Liver (tissue), 9 donors: ENCODE data around the gene TOMM70. TPM values are rescaled to one million over a fixed set of nuclear protein-coding genes. Genes with fewer than 3 reads are reported as not detected.

Experiments used
- DNase-seq: peaks from one replicate; pipeline ENCODE4 v3.0.0-alpha.2; 2017; ENCODE audit warnings: low spot score
- H3K27ac ChIP-seq, 2 donors: one replicate each; pipeline ENCODE4 v1.7.0; 2013; ENCODE audit warnings: inconsistent platforms in 2 of 2, low read length in 2 of 2, control low read depth in 1 of 2, low read depth in 1 of 2, mild to moderate bottlenecking in 1 of 2
- H3K27me3 ChIP-seq, 4 donors: one replicate each; pipeline versions ENCODE4 v1.6.1 to v1.7.0; 2013; ENCODE audit warnings: low read length in 3 of 4, inconsistent platforms in 1 of 4, mild to moderate bottlenecking in 1 of 4, moderate library complexity in 1 of 4; ENCODE audit not compliant: control insufficient read depth in 4 of 4, insufficient read depth in 4 of 4
- H3K36me3 ChIP-seq, 4 donors: one replicate each; pipeline versions ENCODE4 v1.6.1 to v1.7.0; 2013; ENCODE audit warnings: low read length in 3 of 4, mild to moderate bottlenecking in 3 of 4, low read depth in 1 of 4, moderate library complexity in 1 of 4; ENCODE audit not compliant: control insufficient read depth in 4 of 4, insufficient read depth in 3 of 4
- H3K4me1 ChIP-seq, 4 donors: one replicate each; pipeline versions ENCODE4 v1.6.1 to v1.7.0; 2013; ENCODE audit warnings: low read length in 3 of 4, mild to moderate bottlenecking in 3 of 4, moderate library complexity in 1 of 4; ENCODE audit not compliant: control insufficient read depth in 4 of 4, insufficient read depth in 4 of 4
- H3K4me3 ChIP-seq, 3 donors: one replicate each; pipeline versions ENCODE4 v1.6.1 to v1.7.0; 2013; ENCODE audit warnings: low read length in 3 of 3, control low read depth in 1 of 3, low read depth in 1 of 3, mild to moderate bottlenecking in 1 of 3
- H3K9ac ChIP-seq, 2 donors: one replicate each; pipeline ENCODE4 v1.7.0; 2013; ENCODE audit warnings: low read length in 2 of 2, mild to moderate bottlenecking in 2 of 2, moderate library complexity in 2 of 2, control low read depth in 1 of 2, low read depth in 1 of 2
- H3K9me3 ChIP-seq, 4 donors: one replicate each; pipeline versions ENCODE4 v1.6.1 to v1.7.0; 2013; ENCODE audit warnings: low read length in 3 of 4; ENCODE audit not compliant: control insufficient read depth in 4 of 4
- EGR1 ChIP-seq, 2 donors: IDR thresholded peaks; 2 replicates each; pipeline ENCODE4 v1.6.1; 2016 to 2018; ENCODE audit warnings: antibody characterized with exemption in 2 of 2, low read depth in 2 of 2
- FOXA1 ChIP-seq: IDR thresholded peaks from 2 replicates; pipeline ENCODE4 v1.6.1; 2016; ENCODE audit warnings: antibody characterized with exemption
- FOXA2 ChIP-seq: IDR thresholded peaks from 2 replicates; pipeline ENCODE4 v1.6.1; 2016; ENCODE audit warnings: antibody characterized with exemption
- GABPA ChIP-seq, 2 donors: IDR thresholded peaks in 1 of 2; conservative IDR thresholded peaks in 1 of 2; 2 replicates each; pipeline ENCODE4 v1.6.1; 2016; ENCODE audit warnings: antibody characterized with exemption in 2 of 2, mild to moderate bottlenecking in 1 of 2, moderate library complexity in 1 of 2
- HNF4A ChIP-seq, 2 donors: conservative IDR thresholded peaks; 2 replicates each; pipeline ENCODE4 v1.6.1; 2016; ENCODE audit warnings: antibody characterized with exemption in 2 of 2, mild to moderate bottlenecking in 2 of 2
- HNF4G ChIP-seq: IDR thresholded peaks from 2 replicates; pipeline ENCODE4 v1.6.1; 2016; ENCODE audit warnings: antibody characterized with exemption
- JUND ChIP-seq, 2 donors: IDR thresholded peaks; 2 replicates each; pipeline ENCODE4 v1.6.1; 2016; ENCODE audit warnings: antibody characterized with exemption in 2 of 2
- NR2F2 ChIP-seq: IDR thresholded peaks from 2 replicates; pipeline ENCODE4 v1.6.1; 2016; ENCODE audit warnings: antibody characterized with exemption
- RAD21 ChIP-seq, 2 donors: IDR thresholded peaks; 2 replicates each; pipeline ENCODE4 v1.6.1; 2016; ENCODE audit warnings: antibody characterized with exemption in 2 of 2, mild to moderate bottlenecking in 2 of 2
- RXRA ChIP-seq, 2 donors: IDR thresholded peaks; 2 replicates each; pipeline ENCODE4 v1.6.1; 2017 to 2018; ENCODE audit warnings: antibody characterized with exemption in 2 of 2, mild to moderate bottlenecking in 1 of 2
- SP1 ChIP-seq: IDR thresholded peaks from 2 replicates; pipeline ENCODE4 v1.6.1; 2018; ENCODE audit warnings: antibody characterized with exemption, mild to moderate bottlenecking
- TAF1 ChIP-seq: conservative IDR thresholded peaks from 2 replicates; pipeline ENCODE4 v1.6.1; 2016; ENCODE audit warnings: antibody characterized with exemption, mild to moderate bottlenecking
- YY1 ChIP-seq: IDR thresholded peaks from 2 replicates; pipeline ENCODE4 v1.6.1; 2016; ENCODE audit warnings: antibody characterized with exemption, mild to moderate bottlenecking
- WGBS: extraction: QIAGEN DNeasy Blood & Tissue Kit; methylation state at CpG from one replicate; pipeline ENCODE4 v1.1.7; 2013; 5-methylcytosine and 5-hydroxymethylcytosine counted together
- polyA plus RNA-seq, 2 donors: library from polyadenylated mRNA; stranded (reverse) in 1 of 2; unstranded in 1 of 2; fragments of 200-250 nt in 1 of 2; fragments of >200 nt in 1 of 2; fragmentation: Nextera tagmentation in 1 of 2; extraction: Ambion mirVana in 1 of 2; gene quantifications; one replicate each; pipeline versions ENCODE4 v1.2.1 to v1.2.3, GENCODE V29; 2013 to 2015
- total RNA-seq, 2 donors: library from RNA; depleted of rRNA; stranded (reverse); fragments of >200 nt; gene quantifications; one replicate each; pipeline ENCODE4 v1.2.3, GENCODE V29; 2014
- TF ChIP-seq, protein P1 (sequence below): IDR thresholded peaks from 2 replicates; pipeline ENCODE4 v1.6.1; 2016; ENCODE audit warnings: antibody characterized with exemption
- TF ChIP-seq, protein P2 (sequence below): IDR thresholded peaks from 2 replicates; pipeline ENCODE4 v1.6.1; 2016; ENCODE audit warnings: antibody characterized with exemption
- TF ChIP-seq, protein P3 (sequence below): IDR thresholded peaks from 2 replicates; pipeline ENCODE4 v1.6.1; 2016; ENCODE audit warnings: antibody characterized with exemption
- TF ChIP-seq, protein P4 (sequence below): fragments of 150-350 bp; IDR thresholded peaks from 2 replicates; pipeline ENCODE4 v1.5.1; 2017; ENCODE audit warnings: improper control_type of control experiment, low read depth, low read length; ENCODE audit not compliant: missing input control
- TF ChIP-seq, protein P5 (sequence below): IDR thresholded peaks from 2 replicates; pipeline ENCODE4 v1.6.1; 2016; ENCODE audit warnings: antibody characterized with exemption, mild to moderate bottlenecking
- donor health status: healthy.
- donor health status: healthy.
- donor health status: healthy.
- donor health status: healthy.
- donor health status: healthy.

Gene TOMM70
- total and polyA plus RNA-seq, 4 donors, result 16.7 to 55.8 (median 32.6) TPM

DNA sequence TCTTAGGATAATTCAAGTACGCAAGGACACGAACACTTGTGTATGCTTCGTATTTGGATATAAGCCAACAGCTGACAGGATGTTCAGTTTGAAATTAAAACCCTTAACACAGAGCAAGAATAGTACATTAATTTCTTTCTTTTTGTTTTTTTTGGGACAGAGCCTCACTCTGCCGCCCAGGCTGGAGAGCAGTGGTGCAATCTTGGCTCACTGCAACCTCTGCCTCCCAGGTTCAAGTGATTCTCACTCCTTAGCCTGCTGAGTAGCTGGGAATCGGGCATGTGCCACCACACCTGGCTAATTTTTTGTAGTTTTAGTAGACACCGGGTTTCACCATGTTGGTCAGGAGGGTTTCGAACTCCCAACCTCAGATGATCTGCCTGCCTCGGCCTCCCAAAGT is 32.4 kb downstream of the TOMM70 start (continued):
- TF ChIP-seq NR2F2, result no peak
- TF ChIP-seq TAF1, result no peak
- TF ChIP-seq SP1, result no peak
- no peak for TF ChIP-seq FOXA2
- no peak for TF ChIP-seq GABPA (IDR thresholded peaks at IDR 0.05 in 1 of 2, conservative IDR thresholded peaks at IDR 0.05 in 1 of 2)
- TF ChIP-seq EGR1 (IDR thresholded peaks at IDR 0.05; ENCODE audit: low read depth in 2 of 2), result no peak
- TF ChIP-seq HNF4A (conservative IDR thresholded peaks at IDR 0.05), result no peak
- no peak for TF ChIP-seq YY1
- no peak for TF ChIP-seq RXRA (IDR thresholded peaks at IDR 0.05)
- TF ChIP-seq, protein P1, sequence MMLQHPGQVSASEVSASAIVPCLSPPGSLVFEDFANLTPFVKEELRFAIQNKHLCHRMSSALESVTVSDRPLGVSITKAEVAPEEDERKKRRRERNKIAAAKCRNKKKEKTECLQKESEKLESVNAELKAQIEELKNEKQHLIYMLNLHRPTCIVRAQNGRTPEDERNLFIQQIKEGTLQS, result no peak
- no peak for TF ChIP-seq JUND (IDR thresholded peaks at IDR 0.05)

DNA sequence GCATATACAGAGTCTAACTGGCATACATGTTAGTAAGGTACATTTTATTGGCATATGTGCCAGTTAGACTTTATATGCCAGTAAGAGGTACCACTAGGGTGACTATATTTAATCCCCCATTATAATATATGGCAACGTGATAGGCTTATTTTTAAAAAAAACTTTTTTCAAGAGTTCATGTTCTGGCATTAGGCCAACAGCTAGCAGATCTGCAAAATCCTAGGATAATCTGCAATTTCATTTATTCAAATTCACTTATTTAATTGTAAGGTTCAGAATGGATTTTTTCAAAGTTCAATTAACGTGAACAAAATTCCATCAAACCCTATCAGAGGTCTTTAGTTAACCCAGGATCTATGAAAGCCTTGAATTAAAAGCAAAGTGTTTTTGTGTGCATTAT is 34.5 kb downstream of the TOMM70 start:
- peaks cover 4 to 33% (median 28%) of the 10 kb centered on the region in 4 donors for H3K36me3 ChIP-seq

More for the DNA sequence above, 34.5 kb downstream of the TOMM70 start:
- no peak for TF ChIP-seq JUND (IDR thresholded peaks at IDR 0.05)
- TF ChIP-seq, protein P2, sequence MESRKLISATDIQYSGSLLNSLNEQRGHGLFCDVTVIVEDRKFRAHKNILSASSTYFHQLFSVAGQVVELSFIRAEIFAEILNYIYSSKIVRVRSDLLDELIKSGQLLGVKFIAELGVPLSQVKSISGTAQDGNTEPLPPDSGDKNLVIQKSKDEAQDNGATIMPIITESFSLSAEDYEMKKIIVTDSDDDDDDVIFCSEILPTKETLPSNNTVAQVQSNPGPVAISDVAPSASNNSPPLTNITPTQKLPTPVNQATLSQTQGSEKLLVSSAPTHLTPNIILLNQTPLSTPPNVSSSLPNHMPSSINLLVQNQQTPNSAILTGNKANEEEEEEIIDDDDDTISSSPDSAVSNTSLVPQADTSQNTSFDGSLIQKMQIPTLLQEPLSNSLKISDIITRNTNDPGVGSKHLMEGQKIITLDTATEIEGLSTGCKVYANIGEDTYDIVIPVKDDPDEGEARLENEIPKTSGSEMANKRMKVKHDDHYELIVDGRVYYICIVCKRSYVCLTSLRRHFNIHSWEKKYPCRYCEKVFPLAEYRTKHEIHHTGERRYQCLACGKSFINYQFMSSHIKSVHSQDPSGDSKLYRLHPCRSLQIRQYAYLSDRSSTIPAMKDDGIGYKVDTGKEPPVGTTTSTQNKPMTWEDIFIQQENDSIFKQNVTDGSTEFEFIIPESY, result no peak
- no peak for TF ChIP-seq HNF4G
- TF ChIP-seq, protein P3, sequence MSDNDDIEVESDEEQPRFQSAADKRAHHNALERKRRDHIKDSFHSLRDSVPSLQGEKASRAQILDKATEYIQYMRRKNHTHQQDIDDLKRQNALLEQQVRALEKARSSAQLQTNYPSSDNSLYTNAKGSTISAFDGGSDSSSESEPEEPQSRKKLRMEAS, result no peak
- TF ChIP-seq TAF1, result no peak
- TF ChIP-seq YY1, result no peak
- TF ChIP-seq SP1, result no peak
- no peak for TF ChIP-seq GABPA (IDR thresholded peaks at IDR 0.05 in 1 of 2, conservative IDR thresholded peaks at IDR 0.05 in 1 of 2)
- no peak for TF ChIP-seq RAD21 (IDR thresholded peaks at IDR 0.05)
- TF ChIP-seq FOXA1, result no peak
- TF ChIP-seq, protein P4, sequence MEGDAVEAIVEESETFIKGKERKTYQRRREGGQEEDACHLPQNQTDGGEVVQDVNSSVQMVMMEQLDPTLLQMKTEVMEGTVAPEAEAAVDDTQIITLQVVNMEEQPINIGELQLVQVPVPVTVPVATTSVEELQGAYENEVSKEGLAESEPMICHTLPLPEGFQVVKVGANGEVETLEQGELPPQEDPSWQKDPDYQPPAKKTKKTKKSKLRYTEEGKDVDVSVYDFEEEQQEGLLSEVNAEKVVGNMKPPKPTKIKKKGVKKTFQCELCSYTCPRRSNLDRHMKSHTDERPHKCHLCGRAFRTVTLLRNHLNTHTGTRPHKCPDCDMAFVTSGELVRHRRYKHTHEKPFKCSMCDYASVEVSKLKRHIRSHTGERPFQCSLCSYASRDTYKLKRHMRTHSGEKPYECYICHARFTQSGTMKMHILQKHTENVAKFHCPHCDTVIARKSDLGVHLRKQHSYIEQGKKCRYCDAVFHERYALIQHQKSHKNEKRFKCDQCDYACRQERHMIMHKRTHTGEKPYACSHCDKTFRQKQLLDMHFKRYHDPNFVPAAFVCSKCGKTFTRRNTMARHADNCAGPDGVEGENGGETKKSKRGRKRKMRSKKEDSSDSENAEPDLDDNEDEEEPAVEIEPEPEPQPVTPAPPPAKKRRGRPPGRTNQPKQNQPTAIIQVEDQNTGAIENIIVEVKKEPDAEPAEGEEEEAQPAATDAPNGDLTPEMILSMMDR, result no peak
- no peak for TF ChIP-seq HNF4A (conservative IDR thresholded peaks at IDR 0.05)
- TF ChIP-seq, protein P1, result no peak
- TF ChIP-seq RXRA (IDR thresholded peaks at IDR 0.05), result no peak
- TF ChIP-seq NR2F2, result no peak
- no peak for TF ChIP-seq EGR1 (IDR thresholded peaks at IDR 0.05; ENCODE audit: low read depth in 2 of 2)
- TF ChIP-seq, protein P5, sequence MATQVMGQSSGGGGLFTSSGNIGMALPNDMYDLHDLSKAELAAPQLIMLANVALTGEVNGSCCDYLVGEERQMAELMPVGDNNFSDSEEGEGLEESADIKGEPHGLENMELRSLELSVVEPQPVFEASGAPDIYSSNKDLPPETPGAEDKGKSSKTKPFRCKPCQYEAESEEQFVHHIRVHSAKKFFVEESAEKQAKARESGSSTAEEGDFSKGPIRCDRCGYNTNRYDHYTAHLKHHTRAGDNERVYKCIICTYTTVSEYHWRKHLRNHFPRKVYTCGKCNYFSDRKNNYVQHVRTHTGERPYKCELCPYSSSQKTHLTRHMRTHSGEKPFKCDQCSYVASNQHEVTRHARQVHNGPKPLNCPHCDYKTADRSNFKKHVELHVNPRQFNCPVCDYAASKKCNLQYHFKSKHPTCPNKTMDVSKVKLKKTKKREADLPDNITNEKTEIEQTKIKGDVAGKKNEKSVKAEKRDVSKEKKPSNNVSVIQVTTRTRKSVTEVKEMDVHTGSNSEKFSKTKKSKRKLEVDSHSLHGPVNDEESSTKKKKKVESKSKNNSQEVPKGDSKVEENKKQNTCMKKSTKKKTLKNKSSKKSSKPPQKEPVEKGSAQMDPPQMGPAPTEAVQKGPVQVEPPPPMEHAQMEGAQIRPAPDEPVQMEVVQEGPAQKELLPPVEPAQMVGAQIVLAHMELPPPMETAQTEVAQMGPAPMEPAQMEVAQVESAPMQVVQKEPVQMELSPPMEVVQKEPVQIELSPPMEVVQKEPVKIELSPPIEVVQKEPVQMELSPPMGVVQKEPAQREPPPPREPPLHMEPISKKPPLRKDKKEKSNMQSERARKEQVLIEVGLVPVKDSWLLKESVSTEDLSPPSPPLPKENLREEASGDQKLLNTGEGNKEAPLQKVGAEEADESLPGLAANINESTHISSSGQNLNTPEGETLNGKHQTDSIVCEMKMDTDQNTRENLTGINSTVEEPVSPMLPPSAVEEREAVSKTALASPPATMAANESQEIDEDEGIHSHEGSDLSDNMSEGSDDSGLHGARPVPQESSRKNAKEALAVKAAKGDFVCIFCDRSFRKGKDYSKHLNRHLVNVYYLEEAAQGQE, result no peak
- no peak for TF ChIP-seq FOXA2
- Histone ChIP-seq H3K4me3 (no peak overlapping the region), H3K27me3 (no peaks in the 10 kb centered on the region), H3K4me1 (peaks cover 0 to 20% (median 0%) of the 10 kb centered on the region in 4 donors), H3K27ac (no peak overlapping the region), H3K9ac (no peak overlapping the region), H3K9me3 (peaks cover 0 to 2% (median 0%) of the 10 kb centered on the region in 4 donors)
- no peak for DNase-seq
- WGBS, result 85% methylated on average over 2 of the region's 2 CpGs
